ENCODE data around the gene ATF6B. TPM values are rescaled to one million over a fixed set of nuclear protein-coding genes. Genes with fewer than 3 reads are reported as not detected.

The ATF6B gene
- total RNA-seq, 1 experiment from 2014 or later, result 196 TPM

DNA sequence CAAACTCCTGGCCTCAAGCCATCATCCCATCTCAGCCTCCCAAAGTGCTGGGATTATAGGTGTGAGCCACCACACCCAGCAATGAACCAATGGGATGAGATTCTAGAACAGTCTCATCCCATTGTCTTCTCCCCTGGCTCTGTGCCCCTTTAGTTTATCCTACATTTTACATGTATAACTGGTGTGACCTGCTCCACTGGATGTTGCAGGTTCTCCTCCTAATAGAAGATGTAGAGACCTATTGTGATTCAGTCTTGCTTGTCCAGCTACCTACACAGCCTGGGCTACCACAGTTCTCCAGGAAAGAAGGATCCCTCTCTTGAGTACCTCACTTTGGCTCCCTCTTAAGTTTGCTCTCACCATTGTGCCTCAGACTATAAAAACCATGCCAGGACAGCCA is 4.1 kb upstream of the ATF6B start:
- intact Hi-C loops (cut with micrococcal nuclease; ENCODE audit: unreplicated experiment), result no loop called here
- DNase-seq, result no peak
- Mint-ChIP-seq H3K27me3 (ENCODE audit: unreplicated experiment) (peaks cover 32% of the 10 kb centered on the region), H3K4me3 (ENCODE audit: low read depth, unreplicated experiment) (no peak overlapping the region), H3K36me3 (ENCODE audit: insufficient read depth, unreplicated experiment) (peaks cover 41% of the 10 kb centered on the region), H3K9me3 (ENCODE audit: low read depth, unreplicated experiment) (no peaks in the 10 kb centered on the region), H3K4me1 (ENCODE audit: low read depth, unreplicated experiment) (peaks cover 11% of the 10 kb centered on the region), H3K27ac (ENCODE audit: unreplicated experiment) (no peak overlapping the region)
- BruUV-seq (replicated peaks), result no TSS peak
- CTCF ChIA-PET, result interaction anchor here (0.6 kb wide), 1 partner anchor 643 kb away, joined by 4 read pairs; no protein-coding TSS in a partner anchor
- TF ChIP-seq, protein P1, sequence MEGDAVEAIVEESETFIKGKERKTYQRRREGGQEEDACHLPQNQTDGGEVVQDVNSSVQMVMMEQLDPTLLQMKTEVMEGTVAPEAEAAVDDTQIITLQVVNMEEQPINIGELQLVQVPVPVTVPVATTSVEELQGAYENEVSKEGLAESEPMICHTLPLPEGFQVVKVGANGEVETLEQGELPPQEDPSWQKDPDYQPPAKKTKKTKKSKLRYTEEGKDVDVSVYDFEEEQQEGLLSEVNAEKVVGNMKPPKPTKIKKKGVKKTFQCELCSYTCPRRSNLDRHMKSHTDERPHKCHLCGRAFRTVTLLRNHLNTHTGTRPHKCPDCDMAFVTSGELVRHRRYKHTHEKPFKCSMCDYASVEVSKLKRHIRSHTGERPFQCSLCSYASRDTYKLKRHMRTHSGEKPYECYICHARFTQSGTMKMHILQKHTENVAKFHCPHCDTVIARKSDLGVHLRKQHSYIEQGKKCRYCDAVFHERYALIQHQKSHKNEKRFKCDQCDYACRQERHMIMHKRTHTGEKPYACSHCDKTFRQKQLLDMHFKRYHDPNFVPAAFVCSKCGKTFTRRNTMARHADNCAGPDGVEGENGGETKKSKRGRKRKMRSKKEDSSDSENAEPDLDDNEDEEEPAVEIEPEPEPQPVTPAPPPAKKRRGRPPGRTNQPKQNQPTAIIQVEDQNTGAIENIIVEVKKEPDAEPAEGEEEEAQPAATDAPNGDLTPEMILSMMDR (IDR thresholded peaks at IDR 0.05; ENCODE audit: unreplicated experiment), result no peak

DNA sequence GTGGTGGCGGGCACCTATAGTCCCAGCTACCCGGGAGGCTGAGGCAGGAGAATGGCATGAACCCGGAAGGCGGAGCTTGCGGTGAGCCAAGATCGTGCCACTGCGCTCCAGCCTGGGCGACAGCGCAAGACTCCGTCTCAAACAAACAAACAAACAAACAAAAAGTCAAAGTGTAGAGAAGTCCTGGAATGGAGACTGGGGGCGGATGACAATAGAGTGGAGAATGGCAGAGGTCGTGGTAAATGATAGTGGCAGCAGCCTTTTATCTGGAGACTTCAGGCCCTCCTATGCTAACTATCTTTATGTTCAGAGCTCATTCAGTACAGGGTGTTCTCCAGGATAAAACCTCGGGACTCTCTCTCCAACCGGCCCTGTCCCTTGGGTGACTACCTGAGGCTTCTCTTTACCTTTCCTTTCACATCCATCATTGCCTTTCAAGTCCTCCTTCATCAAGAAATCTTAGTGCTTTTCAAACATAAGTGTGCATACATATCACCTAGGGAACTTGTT is 3.4 kb upstream of the ATF6B start:
- H3K36me3 Mint-ChIP-seq (ENCODE audit: insufficient read depth, unreplicated experiment), result peaks cover 47% of the 10 kb centered on the region
- DNase-seq, result no peak
- no peak overlapping the region for H3K4me3 Mint-ChIP-seq (ENCODE audit: low read depth, unreplicated experiment)
- H3K4me1 Mint-ChIP-seq (ENCODE audit: low read depth, unreplicated experiment), result peaks cover 17% of the 10 kb centered on the region
- no peak overlapping the region for H3K27ac Mint-ChIP-seq (ENCODE audit: unreplicated experiment)
- H3K27me3 Mint-ChIP-seq (ENCODE audit: unreplicated experiment), result peaks cover 29% of the 10 kb centered on the region
- intact Hi-C loops (cut with micrococcal nuclease; ENCODE audit: unreplicated experiment), result no loop called here
- CTCF ChIA-PET, result interaction anchor here (0.6 kb wide), 2 partner anchors 64 to 642 kb away, joined by 3 to 4 read pairs; no protein-coding TSS in a partner anchor
- BruUV-seq (replicated peaks), result no TSS peak
- TF ChIP-seq, protein P1 (IDR thresholded peaks at IDR 0.05; ENCODE audit: unreplicated experiment), result no peak
- no peaks in the 10 kb centered on the region for H3K9me3 Mint-ChIP-seq (ENCODE audit: low read depth, unreplicated experiment)

DNA sequence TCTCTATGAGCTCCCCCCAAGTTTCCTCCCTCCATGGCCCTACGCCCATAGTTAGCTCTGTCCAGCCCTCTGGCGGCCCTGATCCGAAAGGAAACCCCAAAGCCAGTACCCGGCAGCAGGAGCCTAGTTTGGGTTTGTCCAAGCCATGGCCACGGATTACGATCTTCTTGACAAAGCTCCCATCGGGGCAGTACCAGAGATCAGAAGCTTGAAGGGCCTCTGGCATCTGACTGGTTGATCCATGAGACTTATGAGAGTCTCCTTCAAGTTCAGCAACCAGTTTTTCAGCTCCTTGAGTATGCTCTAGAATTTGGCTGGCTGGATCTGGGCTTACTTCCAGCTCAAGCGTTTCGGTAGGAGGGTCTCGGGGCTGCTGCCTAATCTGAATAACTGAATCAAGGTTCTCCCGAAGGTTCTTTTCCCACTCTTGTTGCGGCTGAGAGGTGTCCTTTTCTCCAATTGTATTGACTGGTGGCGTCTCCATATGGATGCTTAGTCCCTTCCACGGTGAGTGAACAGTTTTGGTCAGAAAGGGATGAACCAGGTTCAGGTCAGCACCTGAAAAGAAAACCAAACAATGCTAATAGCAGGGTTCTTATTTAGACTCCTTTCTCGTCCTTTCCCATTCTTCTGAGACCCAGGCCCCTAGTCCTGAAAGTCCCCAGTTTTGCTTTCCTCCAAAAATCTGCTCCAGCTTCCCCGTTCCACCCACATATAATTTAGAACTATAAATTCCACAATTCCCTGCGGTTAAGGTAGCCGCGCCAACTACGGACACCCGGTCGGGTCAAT is 1.4 kb upstream of the ATF6B start:
- CTCF ChIA-PET, result interaction anchor here (0.6 to 4.6 kb wide), 11 partner anchors 11 to 1431 kb away, joined by 3 to 39 read pairs (median 4); partner anchors contain the start of gene VARS2
- Mint-ChIP-seq H3K4me3 (ENCODE audit: low read depth, unreplicated experiment) (peak overlapping the region; percentile 98), H3K27me3 (ENCODE audit: unreplicated experiment) (peaks cover 13% of the 10 kb centered on the region), H3K27ac (ENCODE audit: unreplicated experiment) (peak overlapping the region; percentile 91), H3K9me3 (ENCODE audit: low read depth, unreplicated experiment) (no peaks in the 10 kb centered on the region), H3K4me1 (ENCODE audit: low read depth, unreplicated experiment) (peaks cover 23% of the 10 kb centered on the region), H3K36me3 (ENCODE audit: insufficient read depth, unreplicated experiment) (peaks cover 59% of the 10 kb centered on the region)
- intact Hi-C loops (cut with micrococcal nuclease; ENCODE audit: unreplicated experiment), result no loop called here
- DNase-seq, result no peak
- TF ChIP-seq, protein P1 (IDR thresholded peaks at IDR 0.05; ENCODE audit: unreplicated experiment), result no peak
- TSS peak; percentile 41 for BruUV-seq (replicated peaks)

DNA sequence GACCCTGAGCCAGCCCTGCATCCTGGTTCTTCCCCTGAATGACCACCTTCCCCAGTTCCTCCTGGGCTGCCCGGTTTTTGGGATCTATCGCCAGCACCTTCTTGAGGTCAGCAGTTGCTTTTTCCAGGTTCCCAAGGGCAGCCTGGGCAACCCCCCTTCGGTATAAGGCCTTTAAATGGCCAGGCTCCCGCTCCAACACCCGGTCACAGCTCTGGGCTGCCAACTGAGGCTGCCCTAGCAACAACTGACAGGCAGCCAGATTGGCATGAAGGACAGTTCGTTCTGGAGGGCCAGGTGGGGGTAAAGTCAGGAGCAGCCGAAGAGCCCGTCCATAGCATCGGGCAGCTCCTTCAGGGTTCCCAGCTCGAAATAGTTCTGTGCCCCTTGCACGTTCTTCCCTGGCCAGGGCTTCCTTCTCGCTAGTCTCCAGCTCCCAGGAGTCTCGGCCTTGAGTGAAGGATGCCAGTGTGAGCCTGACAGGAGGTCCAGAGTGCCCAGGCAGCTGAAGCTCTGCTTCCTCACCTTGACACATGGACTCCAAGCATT is 778 bp upstream of the ATF6B start:
- Mint-ChIP-seq H3K27me3 (ENCODE audit: unreplicated experiment) (peaks cover 6% of the 10 kb centered on the region), H3K4me3 (ENCODE audit: low read depth, unreplicated experiment) (peak overlapping the region; percentile 98), H3K9me3 (ENCODE audit: low read depth, unreplicated experiment) (no peaks in the 10 kb centered on the region), H3K27ac (ENCODE audit: unreplicated experiment) (peak overlapping the region; percentile 98), H3K36me3 (ENCODE audit: insufficient read depth, unreplicated experiment) (peaks cover 65% of the 10 kb centered on the region), H3K4me1 (ENCODE audit: low read depth, unreplicated experiment) (peaks cover 23% of the 10 kb centered on the region)
- no TSS peak for BruUV-seq (replicated peaks)
- DNase-seq, result no peak
- intact Hi-C loops (cut with micrococcal nuclease; ENCODE audit: unreplicated experiment), result no loop called here
- TF ChIP-seq, protein P1 (IDR thresholded peaks at IDR 0.05; ENCODE audit: unreplicated experiment), result no peak
- CTCF ChIA-PET, result interaction anchor here (0.6 to 4.6 kb wide), 7 partner anchors 11 to 1215 kb away, joined by 3 to 39 read pairs (median 4); partner anchors contain the start of gene VARS2
